GM18909 (cell line): ENCODE results near the gene CREM.

Source experiments
- ATAC-seq: cut with Tn5 transposase; IDR thresholded peaks from one replicate; pipeline ENCODE4 v1.9.1; 2021; ENCODE audit warnings: mild to moderate bottlenecking; ENCODE audit not compliant: unreplicated experiment, poor library complexity

Gene CREM

GRCh38 chr10:35133586-35133985, 6.9 kb downstream of the CREM start:
- no peak for ATAC-seq

GRCh38 chr10:35135861-35136260, 9.2 kb downstream of the CREM start:
- no peak for ATAC-seq

- ATAC-seq: peak; percentile 59
These were observed 9.7 kb downstream of the CREM start for GRCh38 chr10:35136263-35136815.

- ATAC-seq: no peak
These were observed 13.5 kb downstream of the CREM start for GRCh38 chr10:35140126-35140525.

- no peak for ATAC-seq
These were observed 14.1 kb downstream of the CREM start for GRCh38 chr10:35140727-35141126.

GRCh38 chr10:35150308-35150707, 23.7 kb downstream of the CREM start:
- ATAC-seq: no peak

- no peak for ATAC-seq
These were observed 26.3 kb downstream of the CREM start for GRCh38 chr10:35152992-35153391.

GRCh38 chr10:35153716-35154115, 27.1 kb downstream of the CREM start:
- ATAC-seq: no peak

GRCh38 chr10:35160743-35161142, 34.1 kb downstream of the CREM start:
- no peak for ATAC-seq

- ATAC-seq: no peak
These were observed 35.3 kb downstream of the CREM start for GRCh38 chr10:35161906-35162305.

- ATAC-seq: no peak
These were observed 38.5 kb downstream of the CREM start for GRCh38 chr10:35165136-35165535.

GRCh38 chr10:35165811-35166210, 39.2 kb downstream of the CREM start:
- no peak for ATAC-seq

GRCh38 chr10:35166607-35167006, 40.0 kb downstream of the CREM start:
- no peak for ATAC-seq

GRCh38 chr10:35167342-35167741, 40.7 kb downstream of the CREM start:
- ATAC-seq: no peak

GRCh38 chr10:35172146-35172545, 45.5 kb downstream of the CREM start:
- ATAC-seq: no peak

- no peak for ATAC-seq
These were observed 45.9 kb downstream of the CREM start for GRCh38 chr10:35172574-35172973.

- no peak for ATAC-seq
These were observed 51.7 kb downstream of the CREM start for GRCh38 chr10:35178331-35178730.

GRCh38 chr10:35182631-35183510, 56.2 kb downstream of the CREM start:
- ATAC-seq: no peak

- ATAC-seq: peak; percentile 64
These were observed 58.0 kb downstream of the CREM start for GRCh38 chr10:35184527-35185171.

- peak; percentile 62 for ATAC-seq
These were observed 58.8 kb downstream of the CREM start for GRCh38 chr10:35185260-35186034.

- no peak for ATAC-seq
These were observed 62.3 kb downstream of the CREM start for GRCh38 chr10:35188954-35189353.
